NCI-H748 (cell line): ENCODE data around the gene DCUN1D2.
"Not testable (repeated sequence)": the region's sequence is repeated elsewhere in the genome, so short reads cannot be mapped to it uniquely, and the experiment has no call there.

ENCODE experiments used
- DNase-seq: peaks from one replicate; lab custom pipeline; 2025; ENCODE audit not compliant: unreplicated experiment; lab: John Stamatoyannopoulos, UW

The DCUN1D2 gene

GRCh38 chr13:113490496-113491417 lies at the start of gene DCUN1D2:
Gene DCUN1D2, minus strand, starts transcription at chr13:113490711. Its CDS starts 42 bp downstream, at chr13:113490669.
- peak; percentile 95 for DNase-seq

GRCh38 chr13:113539822-113540221 lies 49.3 kb upstream of the DCUN1D2 start:
- no peak for DNase-seq

GRCh38 chr13:113539176-113539575 lies 48.7 kb upstream of the DCUN1D2 start:
- no peak for DNase-seq

GRCh38 chr13:113538689-113539058 lies 48.2 kb upstream of the DCUN1D2 start:
- DNase-seq: no peak

GRCh38 chr13:113537909-113538688 lies 47.6 kb upstream of the DCUN1D2 start:
- DNase-seq: no peak

- no peak for DNase-seq
Measured at GRCh38 chr13:113537205-113537604, 46.7 kb upstream of the DCUN1D2 start.

- DNase-seq: no peak
Measured at GRCh38 chr13:113536461-113537110, 46.1 kb upstream of the DCUN1D2 start.

- peak; percentile 93 for DNase-seq
Measured at GRCh38 chr13:113535381-113535781, 44.9 kb upstream of the DCUN1D2 start.

- DNase-seq: peak; percentile 52
Measured at GRCh38 chr13:113534236-113534860, 43.8 kb upstream of the DCUN1D2 start.

GRCh38 chr13:113533161-113533840 lies 42.8 kb upstream of the DCUN1D2 start:
- no peak for DNase-seq

GRCh38 chr13:113532156-113532806 lies 41.8 kb upstream of the DCUN1D2 start:
- no peak for DNase-seq

- DNase-seq: no peak
Measured at GRCh38 chr13:113531041-113531873, 40.7 kb upstream of the DCUN1D2 start.

- no peak for DNase-seq
Measured at GRCh38 chr13:113528813-113529180, 38.3 kb upstream of the DCUN1D2 start.

GRCh38 chr13:113528101-113528812 lies 37.7 kb upstream of the DCUN1D2 start:
- DNase-seq: no peak

GRCh38 chr13:113527272-113527958 lies 36.9 kb upstream of the DCUN1D2 start:
- DNase-seq: peak; percentile 55

- peak; percentile 95 for DNase-seq
Measured at GRCh38 chr13:113526466-113527220, 36.1 kb upstream of the DCUN1D2 start.

- DNase-seq: not testable (repeated sequence)
Measured at GRCh38 chr13:113522438-113522837, 31.9 kb upstream of the DCUN1D2 start.
